Neutrophil (primary cell): ENCODE measurements around the gene SLMAP.

Experiments
- H3K27ac ChIP-seq: fragments of 200-600 bp; sonication (generic); 2 replicates; pipeline ENCODE4 v1.5.1; 2016; ENCODE audit warnings: mild to moderate bottlenecking, moderate library complexity
- H3K27me3 ChIP-seq: fragments of 200-600 bp; sonication (generic); 2 replicates; pipeline ENCODE4 v1.6.0; 2016; ENCODE audit warnings: mild to moderate bottlenecking
- H3K36me3 ChIP-seq: fragments of 200-600 bp; sonication (generic); 2 replicates; pipeline ENCODE4 v1.5.1; 2017
- H3K4me1 ChIP-seq, 2 experiments: fragments of 200-600 bp in 1 of 2; sonication (generic) in 1 of 2; 1 replicate in 1 of 2; 2 replicates in 1 of 2; pipeline versions ENCODE4 v1.5.1 to v1.6.1; 2013 to 2016; ENCODE audit warnings: low read depth in 1 of 2, low read length in 1 of 2, mild to moderate bottlenecking in 1 of 2, moderate library complexity in 1 of 2; ENCODE audit not compliant: control insufficient read depth in 1 of 2, insufficient read depth in 1 of 2
- H3K4me3 ChIP-seq, 2 experiments: fragments of 200-600 bp in 1 of 2; sonication (generic) in 1 of 2; 1 replicate in 1 of 2; 2 replicates in 1 of 2; pipeline ENCODE4 v1.5.1; 2013 to 2016; ENCODE audit warnings: low read depth in 1 of 2, low read length in 1 of 2, mild to moderate bottlenecking in 1 of 2, moderate library complexity in 1 of 2
- H3K9me3 ChIP-seq: fragments of 200-600 bp; sonication (generic); 2 replicates; pipeline ENCODE4 v1.5.1; 2016
- TF ChIP-seq, protein P1 (sequence below): fragments of 200-600 bp; sonication (generic); IDR thresholded peaks from 2 replicates; pipeline ENCODE4 v1.5.1; 2016; ENCODE audit warnings: antibody characterized with exemption

Gene SLMAP

DNA sequence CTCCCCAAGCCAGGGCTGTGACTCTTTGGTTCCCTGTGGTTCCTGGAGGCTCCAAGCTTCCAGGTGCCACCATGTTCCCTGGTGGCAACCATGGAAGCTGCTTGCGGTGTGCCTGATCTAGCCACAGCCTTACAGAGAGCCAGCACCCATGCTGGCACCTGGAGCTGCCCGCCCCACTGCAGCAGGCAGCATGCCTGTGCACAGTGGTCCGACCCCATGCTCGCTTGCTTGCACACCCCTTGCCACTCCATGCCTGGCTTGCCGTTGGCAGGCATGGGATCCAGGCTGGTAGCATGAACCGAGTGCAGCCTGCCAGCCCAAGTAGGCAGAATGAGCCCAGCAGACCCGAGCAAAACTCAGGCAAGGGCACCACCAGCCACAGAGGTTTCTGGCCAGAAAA, 53.9 kb downstream of the SLMAP start:
- H3K9me3 ChIP-seq, result no peaks in the 10 kb centered on the region
- H3K36me3 ChIP-seq, result no peaks in the 10 kb centered on the region
- no peaks in the 10 kb centered on the region for H3K27me3 ChIP-seq
- no peak overlapping the region for H3K27ac ChIP-seq
- TF ChIP-seq, protein P1, sequence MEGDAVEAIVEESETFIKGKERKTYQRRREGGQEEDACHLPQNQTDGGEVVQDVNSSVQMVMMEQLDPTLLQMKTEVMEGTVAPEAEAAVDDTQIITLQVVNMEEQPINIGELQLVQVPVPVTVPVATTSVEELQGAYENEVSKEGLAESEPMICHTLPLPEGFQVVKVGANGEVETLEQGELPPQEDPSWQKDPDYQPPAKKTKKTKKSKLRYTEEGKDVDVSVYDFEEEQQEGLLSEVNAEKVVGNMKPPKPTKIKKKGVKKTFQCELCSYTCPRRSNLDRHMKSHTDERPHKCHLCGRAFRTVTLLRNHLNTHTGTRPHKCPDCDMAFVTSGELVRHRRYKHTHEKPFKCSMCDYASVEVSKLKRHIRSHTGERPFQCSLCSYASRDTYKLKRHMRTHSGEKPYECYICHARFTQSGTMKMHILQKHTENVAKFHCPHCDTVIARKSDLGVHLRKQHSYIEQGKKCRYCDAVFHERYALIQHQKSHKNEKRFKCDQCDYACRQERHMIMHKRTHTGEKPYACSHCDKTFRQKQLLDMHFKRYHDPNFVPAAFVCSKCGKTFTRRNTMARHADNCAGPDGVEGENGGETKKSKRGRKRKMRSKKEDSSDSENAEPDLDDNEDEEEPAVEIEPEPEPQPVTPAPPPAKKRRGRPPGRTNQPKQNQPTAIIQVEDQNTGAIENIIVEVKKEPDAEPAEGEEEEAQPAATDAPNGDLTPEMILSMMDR, result no peak
- H3K4me3 ChIP-seq, result no peak overlapping the region
- H3K4me1 ChIP-seq, result peaks cover 3 to 6% of the 10 kb centered on the region in 2 experiments

GRCh38 chr3:57810471-57811137, 54.5 kb downstream of the SLMAP start:
- H3K27me3 ChIP-seq, result no peaks in the 10 kb centered on the region
- peaks cover 6 to 10% of the 10 kb centered on the region in 2 experiments for H3K4me1 ChIP-seq
- no peaks in the 10 kb centered on the region for H3K9me3 ChIP-seq
- TF ChIP-seq, protein P1, result no peak
- H3K36me3 ChIP-seq, result no peaks in the 10 kb centered on the region
- H3K4me3 ChIP-seq, result no peak overlapping the region
- H3K27ac ChIP-seq, result no peak overlapping the region

GRCh38 chr3:57815036-57815435, 58.9 kb downstream of the SLMAP start:
- TF ChIP-seq, protein P1, result no peak
- Histone ChIP-seq H3K27me3 (no peaks in the 10 kb centered on the region), H3K36me3 (no peaks in the 10 kb centered on the region), H3K9me3 (no peaks in the 10 kb centered on the region), H3K4me1 (peaks cover 12 to 28% of the 10 kb centered on the region in 2 experiments), H3K4me3 (no peak overlapping the region), H3K27ac (peak overlapping the region; percentile 30)

- Histone ChIP-seq H3K36me3 (no peaks in the 10 kb centered on the region), H3K27ac (peak overlapping the region; percentile 74), H3K4me1 (peaks cover 12 to 28% of the 10 kb centered on the region in 2 experiments), H3K27me3 (no peaks in the 10 kb centered on the region), H3K4me3 (no peak overlapping the region), H3K9me3 (no peaks in the 10 kb centered on the region)
- TF ChIP-seq, protein P1, result no peak
Observed at GRCh38 chr3:57816471-57817095, 60.5 kb downstream of the SLMAP start.

- no peaks in the 10 kb centered on the region for H3K9me3 ChIP-seq
- no peaks in the 10 kb centered on the region for H3K27me3 ChIP-seq
- no peaks in the 10 kb centered on the region for H3K36me3 ChIP-seq
- H3K4me1 ChIP-seq, result peaks cover 12 to 28% of the 10 kb centered on the region in 2 experiments
- H3K4me3 ChIP-seq, result no peak overlapping the region
- no peak overlapping the region for H3K27ac ChIP-seq
- TF ChIP-seq, protein P1, result no peak
Observed at GRCh38 chr3:57818772-57819171, 62.7 kb downstream of the SLMAP start.
